Peyer's patch (tissue), 4 donors: ENCODE measurements around the gene CCDC183.
"Not testable (repeated sequence)": the region's sequence is repeated elsewhere in the genome, so short reads cannot be mapped to it uniquely, and the experiment has no call there.

Experiments used
- POLR2A ChIP-seq, 2 donors: fragments of 450-650 bp; IDR thresholded peaks; one replicate each; pipeline ENCODE4 v1.5.1; 2017; ENCODE audit warnings: antibody characterized with exemption in 2 of 2, mild to moderate bottlenecking in 2 of 2, moderate library complexity in 2 of 2
- TF ChIP-seq, protein P1 (sequence below), 6 experiments: fragments of 450-650 bp in 4 of 6; fragments of 200-600 bp in 2 of 6; sonication (generic) in 1 of 6; IDR thresholded peaks; one replicate each; pipeline ENCODE4 v1.5.1; 2017 to 2019; ENCODE audit warnings: antibody characterized with exemption in 6 of 6, mild to moderate bottlenecking in 3 of 6, moderate library complexity in 1 of 6

DNA sequence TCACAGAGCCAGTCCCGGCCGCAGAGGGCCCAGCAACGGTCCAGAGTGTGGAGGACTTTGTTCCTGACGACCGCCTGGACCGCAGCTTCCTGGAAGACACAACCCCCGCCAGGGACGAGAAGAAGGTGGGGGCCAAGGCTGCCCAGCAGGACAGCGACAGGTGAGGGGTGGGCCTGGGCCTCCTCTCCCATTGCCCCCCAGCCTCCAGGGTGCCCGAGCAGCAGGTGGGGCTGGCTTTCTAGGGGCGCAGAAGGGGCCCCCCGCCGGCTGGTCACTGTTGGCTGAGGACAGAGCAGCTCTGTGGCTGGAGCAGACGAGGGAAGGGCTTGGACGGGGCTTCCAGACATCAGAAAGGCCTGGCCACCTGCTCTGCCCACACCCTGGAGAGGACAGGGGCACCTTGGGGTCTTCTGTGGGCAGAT lies 41.7 kb downstream of the CCDC183 start:
- TF ChIP-seq POLR2A (IDR thresholded peaks at IDR 0.05) = not testable (repeated sequence)
- TF ChIP-seq, protein P1, sequence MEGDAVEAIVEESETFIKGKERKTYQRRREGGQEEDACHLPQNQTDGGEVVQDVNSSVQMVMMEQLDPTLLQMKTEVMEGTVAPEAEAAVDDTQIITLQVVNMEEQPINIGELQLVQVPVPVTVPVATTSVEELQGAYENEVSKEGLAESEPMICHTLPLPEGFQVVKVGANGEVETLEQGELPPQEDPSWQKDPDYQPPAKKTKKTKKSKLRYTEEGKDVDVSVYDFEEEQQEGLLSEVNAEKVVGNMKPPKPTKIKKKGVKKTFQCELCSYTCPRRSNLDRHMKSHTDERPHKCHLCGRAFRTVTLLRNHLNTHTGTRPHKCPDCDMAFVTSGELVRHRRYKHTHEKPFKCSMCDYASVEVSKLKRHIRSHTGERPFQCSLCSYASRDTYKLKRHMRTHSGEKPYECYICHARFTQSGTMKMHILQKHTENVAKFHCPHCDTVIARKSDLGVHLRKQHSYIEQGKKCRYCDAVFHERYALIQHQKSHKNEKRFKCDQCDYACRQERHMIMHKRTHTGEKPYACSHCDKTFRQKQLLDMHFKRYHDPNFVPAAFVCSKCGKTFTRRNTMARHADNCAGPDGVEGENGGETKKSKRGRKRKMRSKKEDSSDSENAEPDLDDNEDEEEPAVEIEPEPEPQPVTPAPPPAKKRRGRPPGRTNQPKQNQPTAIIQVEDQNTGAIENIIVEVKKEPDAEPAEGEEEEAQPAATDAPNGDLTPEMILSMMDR (IDR thresholded peaks at IDR 0.05) = not testable (repeated sequence)
